CD4-positive, alpha-beta T cell treated with Interleukin-4 for 4 hours (primary cell): Measurements from ENCODE around the gene NOS1AP.

Source experiments
- DNase-seq: peaks from one replicate; pipeline ENCODE4 v3.0.0-alpha.2; 2020

NOS1AP gene

DNA sequence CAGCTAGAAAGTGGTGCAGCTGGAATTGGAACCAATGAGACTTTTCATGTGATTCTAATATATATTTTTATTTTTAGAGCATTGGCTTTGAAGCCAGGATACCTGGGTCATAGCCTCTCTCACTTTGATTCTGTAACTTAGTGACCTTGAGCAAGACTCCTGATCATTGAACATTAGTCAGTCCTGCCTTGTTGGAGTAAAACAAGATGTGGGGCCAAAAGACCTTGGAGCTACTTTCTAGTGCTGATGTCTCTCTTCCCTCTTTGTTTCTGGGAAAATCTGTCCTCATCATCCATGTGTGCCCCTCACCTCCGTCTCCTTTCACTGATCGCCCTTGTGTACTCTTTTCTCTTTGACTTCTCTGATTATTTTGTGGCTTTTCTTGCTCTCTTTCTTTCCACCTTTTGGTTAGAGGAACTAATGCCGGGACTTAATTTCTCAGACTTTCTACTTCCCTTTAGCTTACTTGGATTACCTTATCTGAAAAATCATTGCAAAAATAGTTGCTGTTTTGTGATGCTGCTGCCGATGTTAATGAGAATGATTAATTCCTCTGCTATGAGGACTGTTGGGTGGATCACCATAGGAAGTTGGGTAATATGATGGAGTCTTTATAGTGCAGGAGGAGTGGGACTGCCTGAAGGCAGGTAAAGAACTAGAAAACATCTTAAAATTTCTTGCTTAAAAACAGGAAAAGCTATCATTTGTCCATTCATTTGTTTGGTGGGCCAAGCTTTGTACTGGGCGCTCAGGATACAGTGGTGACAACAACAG, 72.0 kb downstream of the NOS1AP start:
- no peak for DNase-seq

DNA sequence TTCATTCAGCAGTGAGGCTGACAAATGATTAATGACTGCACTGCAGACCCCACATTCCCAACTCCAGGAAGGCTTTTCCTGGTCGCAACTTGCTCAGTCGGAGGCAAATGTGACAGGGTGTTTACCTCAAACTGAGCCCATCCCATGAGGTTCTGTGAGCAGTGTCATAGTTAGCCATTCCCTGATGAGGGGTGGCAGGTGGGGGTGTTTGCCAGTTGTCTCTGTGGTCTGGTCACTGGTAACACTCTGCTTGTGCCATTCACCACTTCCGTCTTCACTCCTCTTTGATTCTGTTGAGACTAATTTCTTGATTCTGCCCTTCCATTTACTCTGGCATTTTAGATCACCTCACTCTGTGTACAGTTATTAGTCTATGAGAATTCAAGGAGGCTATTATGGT, 73.5 kb downstream of the NOS1AP start:
- DNase-seq, result no peak

DNA sequence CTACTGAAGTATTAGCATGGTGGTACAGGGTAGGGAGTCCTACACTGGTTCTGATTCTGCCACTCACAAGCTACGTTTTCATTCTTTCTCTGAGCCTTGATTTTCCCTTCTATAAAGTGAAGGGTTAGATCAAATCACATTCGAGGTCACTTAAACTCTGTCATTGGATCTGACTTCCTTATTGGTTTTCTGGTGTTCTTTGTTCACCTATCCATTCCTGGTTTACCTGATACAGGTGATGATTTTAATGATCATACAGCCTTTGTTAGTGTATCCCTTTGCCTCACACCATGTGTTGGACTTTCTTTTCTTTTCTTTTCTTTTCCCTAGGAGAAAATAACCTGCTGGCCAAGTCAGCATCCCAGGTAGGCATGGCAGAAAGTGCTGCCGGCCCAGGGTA, 74.8 kb downstream of the NOS1AP start:
- DNase-seq, result no peak

DNA sequence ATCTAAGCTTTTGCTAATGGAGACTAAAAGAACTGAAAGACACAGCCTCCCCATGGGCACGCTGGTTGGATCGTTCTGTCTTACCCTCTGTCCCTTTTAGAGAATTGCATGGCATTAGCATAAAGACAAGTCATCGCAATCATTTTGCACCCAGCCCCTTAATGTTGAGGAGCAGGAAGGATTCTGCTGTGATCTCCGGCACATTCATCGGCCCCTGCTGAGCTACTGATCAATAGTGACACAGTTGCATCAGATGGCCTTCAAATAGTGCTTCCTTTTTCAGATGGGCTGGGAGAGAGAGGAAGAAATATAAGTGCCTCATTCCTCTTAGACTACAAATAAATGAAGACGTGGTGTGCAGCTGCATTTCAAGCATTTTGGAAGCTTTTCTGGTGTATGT, 75.4 kb downstream of the NOS1AP start:
- DNase-seq, result no peak

DNA sequence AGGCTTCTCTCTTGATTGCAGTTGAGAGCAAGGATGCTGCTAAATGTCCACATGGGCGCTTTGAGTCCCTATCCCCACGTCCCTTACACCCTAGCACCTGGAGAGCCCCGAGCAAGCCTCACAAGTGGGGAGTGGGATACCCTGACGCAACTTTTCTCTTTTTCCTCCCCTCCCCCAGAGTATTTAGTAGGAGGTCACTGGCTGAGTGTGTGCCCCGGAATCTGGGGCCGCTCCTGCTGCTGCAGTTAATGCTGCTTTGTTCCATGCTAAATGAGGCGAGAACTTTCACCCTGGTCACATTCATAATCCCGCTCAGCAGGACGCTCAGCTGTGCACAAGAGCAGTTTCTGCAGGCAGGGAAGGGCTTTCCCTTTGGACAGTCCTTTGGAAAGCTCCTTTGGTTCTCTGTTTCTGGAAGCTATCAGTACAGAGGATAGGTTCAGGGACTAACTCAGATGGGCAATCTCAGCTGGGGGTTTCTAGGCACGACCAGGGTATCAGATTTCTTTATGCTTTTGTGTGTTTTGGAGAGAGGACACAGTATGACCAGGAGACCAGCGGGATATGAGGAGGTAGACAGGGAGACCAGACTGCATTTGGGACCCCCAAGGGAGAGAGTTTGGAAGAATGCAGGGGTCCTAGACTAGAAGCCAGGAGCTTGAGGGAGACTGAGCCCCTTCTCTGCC, 75.9 kb downstream of the NOS1AP start:
- no peak for DNase-seq

DNA sequence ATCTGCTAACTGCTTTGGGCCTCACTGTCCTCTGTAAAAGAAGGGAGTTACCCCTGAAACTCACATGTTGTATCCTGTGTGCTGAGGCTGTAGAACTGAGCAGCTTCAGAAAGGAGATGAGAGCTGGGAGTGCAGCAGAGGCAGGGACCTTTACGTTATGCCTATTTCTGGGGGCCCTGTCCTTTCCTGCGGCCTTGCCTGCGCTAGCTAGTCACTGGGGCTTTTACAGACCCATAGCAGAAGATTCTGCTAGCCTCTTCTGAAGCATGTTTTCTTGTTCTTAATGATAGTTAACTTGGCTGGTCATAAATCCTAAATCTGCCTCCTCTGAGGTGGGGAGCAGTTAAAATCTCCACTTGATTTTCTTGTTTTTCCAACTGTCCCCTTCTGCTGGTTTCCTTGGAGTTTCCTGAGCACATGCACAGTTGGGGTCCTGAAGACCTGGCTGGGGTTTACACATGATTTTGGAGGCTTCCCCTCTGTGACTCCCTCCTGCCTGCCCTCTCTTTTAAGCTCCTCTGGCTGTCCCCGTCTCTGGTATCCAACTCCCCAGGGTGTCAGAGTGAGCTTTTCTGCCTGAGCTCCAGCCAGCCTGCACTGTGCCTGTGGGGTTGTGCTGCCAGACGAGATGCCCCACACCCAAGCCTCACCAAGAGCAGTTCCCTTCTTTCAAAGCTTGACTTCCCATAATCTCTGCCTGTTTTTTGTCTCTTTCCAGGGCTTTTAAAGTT, 76.6 kb downstream of the NOS1AP start:
- DNase-seq, result no peak

DNA sequence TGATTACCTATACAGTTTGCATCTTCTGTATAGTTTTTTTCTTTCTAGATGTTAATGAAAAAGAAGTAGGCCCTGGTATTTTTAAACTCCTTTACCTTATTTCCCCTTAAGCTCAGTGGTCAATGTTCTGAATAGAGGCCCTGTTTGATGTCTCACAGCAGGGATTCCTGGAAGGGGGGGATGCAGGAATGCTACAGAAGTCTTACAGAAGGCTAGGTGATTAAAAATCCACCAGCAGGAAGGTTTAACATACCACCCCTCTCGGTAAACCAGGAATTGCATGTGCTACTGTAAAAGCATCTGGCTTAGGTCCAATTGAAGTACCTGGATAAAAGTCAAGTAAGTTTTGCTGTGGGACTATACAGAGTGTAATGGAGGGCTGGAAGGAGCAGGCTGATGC, 78.3 kb downstream of the NOS1AP start:
- DNase-seq, result no peak

DNA sequence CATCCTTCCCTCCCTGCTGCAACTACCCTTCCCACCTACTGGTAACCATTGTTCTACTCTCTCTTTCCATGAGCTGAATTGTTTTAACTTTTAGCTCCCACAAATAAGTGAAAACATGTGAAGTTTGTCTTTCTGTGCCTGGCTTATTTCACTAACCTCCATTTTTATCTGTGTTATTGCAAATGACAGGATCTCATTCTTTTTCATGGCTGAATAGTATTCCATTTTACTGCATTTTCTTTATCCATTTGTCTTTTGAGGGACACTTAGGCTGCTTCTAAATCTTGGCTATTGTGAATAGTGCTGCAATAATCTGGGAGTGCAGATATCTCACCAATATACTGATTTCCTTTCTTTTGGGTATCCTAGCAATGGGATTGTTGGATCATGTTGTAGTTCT, 80.6 kb downstream of the NOS1AP start:
- DNase-seq, result no peak

DNA sequence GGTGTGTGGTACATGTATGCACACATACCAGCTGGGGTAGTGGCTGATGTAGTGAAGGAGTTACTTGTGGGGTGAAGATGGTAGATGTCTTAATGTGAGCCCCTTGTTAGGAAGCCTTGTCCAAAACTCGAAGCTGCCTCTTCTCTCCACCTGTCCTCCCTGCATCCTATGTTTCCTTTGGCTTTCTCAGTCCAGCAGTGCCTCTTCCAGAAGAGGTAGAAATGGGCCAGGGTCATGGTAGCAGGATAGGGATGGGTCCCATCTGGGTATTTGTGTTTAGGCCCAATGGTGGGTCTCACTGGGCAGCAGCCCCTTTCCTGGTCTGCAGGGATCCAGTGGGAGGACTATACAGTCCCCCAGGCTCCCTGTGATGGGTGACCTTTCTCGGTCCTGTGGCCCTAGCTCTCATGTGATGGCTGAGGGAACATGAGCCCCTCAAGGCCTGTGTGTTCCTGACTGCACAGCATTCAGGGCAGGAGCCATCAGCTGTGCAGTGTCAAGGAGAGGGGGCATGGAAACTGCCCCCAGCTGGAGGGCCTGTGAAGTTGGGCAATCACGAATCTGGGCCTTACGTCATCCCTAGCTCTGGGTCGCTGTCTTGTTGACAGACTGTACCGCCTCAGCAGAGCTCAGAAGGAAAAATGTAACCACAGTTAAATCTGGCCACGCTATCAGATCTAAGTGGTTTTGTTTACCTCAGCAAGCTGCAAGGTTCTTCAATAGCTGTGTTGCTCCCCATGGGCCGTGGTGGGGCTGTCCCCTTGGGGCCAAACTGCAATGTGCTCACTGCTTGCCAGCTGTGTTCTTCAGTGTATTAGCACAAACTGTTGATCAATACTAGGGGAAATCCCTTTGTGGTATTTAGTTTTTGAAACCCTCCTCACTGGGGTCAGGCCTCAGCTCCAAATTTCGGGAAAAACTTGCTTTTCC, 82.7 kb downstream of the NOS1AP start:
- DNase-seq, result no peak

DNA sequence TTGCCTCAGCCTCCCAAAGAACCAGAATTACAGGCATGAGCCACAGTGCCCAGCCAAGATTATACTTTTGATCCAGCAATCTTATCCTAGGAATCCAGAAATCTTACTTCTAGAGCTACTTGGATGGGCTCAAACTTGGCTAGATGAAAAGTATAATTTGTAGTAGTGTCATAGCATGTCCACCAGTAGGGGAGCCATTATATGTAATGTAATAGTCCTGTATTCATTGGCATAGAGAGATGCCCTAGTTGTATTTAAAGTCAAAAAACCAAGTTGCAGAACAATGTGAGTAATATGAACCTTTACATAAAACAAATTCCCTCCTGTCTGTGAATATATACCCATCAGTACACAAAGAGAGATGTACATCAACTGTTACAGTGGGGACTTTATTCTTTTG, 83.9 kb downstream of the NOS1AP start:
- no peak for DNase-seq

DNA sequence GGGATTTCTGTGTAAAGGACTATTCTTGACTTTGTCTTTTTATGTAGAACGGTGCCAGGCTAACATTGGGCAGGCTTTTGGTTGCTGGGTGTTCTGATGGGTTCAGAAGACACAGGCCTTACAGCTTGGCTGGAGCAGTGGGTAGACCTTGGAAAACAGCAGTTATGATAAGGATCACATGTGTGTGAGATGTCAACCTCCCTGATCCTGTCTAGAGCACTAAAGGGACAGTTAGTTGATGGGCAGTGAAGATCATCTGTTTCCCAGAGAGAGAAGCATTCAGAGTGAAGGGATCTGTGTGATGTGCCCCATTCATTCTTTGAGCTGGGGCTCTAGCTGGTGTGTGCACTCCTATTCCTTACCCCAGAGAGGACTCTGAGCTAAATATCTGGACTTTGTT, 88.0 kb downstream of the NOS1AP start:
- DNase-seq, result no peak

DNA sequence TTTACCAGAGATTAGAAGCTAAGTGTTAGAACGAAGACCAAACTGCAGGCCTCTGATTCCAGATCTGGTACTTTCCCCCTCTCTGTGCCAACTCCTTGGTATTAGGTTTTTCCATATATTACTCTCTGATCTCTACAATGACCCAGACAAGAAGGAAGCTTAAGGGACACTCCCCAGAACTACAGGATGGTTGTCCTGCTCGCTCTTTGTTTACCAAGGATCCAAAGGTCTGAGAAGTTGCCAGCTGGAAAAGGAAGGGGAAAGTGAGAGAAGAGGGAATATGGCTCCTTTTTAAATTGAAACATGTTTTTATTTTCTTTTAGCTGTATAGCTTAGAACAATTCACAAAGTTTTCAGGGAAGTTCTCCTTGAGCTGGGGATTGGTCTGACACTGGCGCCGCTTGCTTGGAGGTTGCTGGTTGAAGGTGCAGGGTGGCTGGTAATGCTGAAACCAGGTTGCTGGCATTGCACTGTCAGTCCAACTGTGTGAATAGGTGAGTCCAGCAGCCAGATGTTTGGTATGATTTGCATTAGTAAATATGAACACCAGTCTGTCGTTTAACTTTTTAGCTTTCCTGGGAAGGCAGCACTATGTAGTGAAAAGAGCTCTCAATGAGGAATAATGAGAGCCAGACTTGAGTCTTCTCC, 89.3 kb downstream of the NOS1AP start:
- DNase-seq, result no peak

DNA sequence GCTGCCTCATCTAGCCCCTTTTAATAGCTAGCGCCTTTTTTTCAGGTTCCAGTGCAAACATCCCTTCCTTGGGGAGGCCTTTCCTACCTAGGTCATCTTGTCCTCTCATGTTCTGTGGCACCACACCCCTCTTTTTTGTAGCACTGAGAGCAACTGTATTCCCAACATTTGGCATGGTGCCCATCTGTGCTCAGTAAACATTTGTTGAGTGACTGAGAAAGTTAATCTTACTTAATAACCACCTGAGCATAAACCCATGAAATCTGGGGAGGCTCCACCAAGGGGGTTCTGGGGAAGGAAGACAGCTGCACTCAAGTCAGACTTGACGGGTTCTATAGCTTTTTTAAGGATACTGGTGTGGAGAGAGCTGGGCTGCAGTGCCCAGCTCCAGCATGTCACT, 90.0 kb downstream of the NOS1AP start:
- DNase-seq, result no peak

DNA sequence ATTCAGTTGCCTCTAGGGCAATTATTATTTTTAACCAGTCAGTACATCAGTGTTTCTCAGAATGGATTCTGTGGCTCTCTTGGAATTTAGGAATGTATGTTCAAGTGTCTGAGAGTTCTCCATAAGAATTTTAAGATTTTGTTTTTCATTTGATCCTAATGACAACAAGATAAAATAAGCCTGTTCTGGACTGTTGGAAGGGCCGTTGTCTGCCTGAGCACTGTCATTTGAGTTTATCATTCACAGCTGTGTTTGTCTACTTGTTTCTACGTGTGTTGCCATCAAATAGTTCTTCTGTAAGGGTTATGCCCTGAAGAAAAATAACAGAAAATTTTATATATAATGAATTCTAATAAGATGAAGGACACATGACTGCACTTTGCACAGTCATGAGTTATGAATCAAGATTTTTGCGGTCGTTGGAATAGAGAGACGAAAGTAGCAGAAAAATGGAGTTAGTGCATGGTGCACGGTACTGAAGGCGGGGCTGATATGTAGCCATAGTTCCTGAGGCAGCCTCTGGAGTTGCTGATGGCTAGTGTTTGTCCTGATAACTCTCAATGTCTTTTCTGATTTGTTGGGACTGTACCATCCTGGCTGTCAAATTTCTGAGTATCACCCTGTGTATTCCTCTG, 92.5 kb downstream of the NOS1AP start:
- no peak for DNase-seq

DNA sequence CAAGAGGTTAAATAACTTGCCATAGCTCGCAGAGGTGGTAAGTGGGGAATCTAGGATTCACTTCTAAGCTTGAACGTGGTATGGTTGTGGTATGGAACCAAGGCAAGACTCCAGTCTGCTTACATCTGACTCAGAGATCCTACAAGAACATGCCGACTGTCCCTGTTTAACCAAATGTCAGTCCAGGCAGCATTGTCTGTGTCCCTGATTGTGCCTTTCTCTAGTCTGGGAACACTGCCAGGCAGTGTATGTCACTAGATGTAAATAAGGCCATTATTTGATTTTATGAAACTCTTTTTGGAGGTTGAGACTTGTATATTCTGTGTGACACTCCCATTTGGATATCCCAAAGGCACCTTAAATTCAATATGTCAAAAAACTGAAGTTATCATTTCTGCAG, 96.0 kb downstream of the NOS1AP start:
- no peak for DNase-seq

DNA sequence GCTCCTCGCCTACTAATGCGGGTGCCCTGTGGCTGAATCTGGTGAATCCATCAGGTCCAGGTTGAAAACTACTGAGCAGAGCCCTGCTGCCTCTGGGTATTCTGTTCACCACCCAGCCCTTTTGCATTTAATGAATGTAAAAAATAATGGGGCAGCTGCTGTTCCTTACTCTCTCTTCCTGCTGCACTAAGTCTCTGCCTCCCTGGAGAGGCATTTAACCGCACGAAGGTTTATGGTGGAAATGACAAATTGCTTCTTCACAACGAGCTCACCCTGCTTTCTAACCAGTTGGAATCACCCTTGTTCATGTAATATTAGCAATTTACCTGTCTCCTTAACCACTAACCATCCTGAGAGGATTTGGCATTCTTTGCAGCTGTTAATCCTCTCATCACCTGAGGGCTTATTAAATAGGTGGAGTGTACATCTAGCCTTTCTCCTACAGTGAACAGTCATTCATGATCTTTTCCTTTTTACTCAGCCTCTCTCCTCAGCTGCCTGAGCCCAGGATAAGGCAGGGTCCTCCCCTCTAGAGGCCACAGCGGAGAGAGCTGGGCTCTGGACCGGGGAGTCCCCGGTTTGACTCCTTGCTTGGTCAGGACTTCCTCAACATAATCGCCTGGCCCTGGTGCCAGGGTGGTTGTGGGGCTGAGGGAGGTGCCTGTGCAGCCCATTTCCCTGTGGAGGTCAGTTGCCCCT, 97.6 kb downstream of the NOS1AP start:
- no peak for DNase-seq

DNA sequence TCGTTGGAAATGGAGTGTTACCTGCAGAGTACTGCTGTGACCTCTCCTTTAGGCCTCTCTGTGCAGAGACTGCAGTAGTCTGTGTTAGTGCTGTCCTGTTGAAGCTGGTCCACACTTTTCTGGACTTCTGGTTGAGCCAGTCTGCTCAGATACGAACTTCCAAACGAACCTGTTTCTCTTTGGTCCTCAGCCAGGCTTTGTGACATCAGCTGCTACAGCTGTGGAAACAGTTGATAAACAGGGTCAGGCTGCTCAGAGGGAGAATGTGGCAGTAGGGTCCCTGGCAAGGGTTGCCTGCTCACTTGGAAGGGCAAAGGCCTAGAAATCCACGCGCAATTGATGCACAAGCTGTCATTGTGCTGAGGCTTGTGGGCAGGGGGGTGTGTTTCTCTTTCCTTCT, 98.8 kb downstream of the NOS1AP start:
- no peak for DNase-seq

DNA sequence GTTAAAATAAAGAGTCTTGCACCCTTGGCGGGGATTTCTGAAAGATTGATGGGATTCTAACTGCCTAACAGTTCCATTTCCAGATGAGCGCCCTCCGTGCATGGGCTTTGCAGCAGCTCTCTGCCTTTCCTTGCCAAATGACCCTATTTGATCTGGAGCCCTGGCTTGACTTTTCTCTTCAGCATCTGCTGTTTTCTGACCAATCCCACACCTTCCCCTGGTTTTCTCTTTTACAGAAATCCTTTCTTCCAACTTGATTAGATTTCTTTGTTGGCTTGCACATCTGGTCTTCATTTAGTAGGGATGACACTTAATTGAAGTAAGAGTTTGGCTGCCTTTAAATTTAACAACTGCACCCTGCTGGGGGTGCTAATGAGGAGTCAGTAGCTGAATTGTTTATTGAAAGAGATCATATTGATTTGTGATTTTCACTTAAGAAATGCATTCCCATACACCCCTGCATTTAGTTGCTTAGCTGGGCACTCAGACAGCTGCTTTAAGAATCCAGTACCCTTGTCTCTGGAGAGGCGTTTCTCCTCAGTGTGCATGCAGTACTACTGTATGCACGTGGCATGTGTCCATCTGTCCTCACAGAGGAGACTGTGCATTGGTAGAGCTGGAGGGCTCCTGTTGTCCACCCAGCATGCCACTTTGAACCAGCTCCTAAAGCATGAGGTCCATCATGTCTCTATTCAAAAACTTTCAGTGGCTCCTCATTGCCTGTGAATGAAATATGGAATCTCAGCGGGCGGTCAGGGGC, 99.7 kb downstream of the NOS1AP start:
- no peak for DNase-seq

DNA sequence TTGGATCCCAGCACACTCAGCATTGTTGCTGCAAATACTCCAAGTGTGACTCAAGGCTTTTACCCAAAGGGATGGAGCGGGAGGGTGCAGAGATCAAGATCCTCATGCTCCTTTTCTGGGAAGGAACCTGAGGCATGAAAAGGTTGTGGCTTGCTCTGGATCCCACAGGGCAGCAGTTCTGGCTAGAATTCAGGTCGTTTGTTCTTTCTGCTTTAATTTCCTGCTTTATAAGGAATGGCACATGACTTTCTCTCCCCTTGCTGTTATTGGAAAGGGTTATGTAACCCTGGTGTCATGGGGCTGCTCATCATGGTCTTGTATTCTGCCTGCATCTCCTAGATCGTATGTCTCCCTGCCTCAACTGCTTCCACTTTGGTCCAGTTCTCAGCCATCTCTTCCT, 101.6 kb downstream of the NOS1AP start:
- DNase-seq, result no peak

DNA sequence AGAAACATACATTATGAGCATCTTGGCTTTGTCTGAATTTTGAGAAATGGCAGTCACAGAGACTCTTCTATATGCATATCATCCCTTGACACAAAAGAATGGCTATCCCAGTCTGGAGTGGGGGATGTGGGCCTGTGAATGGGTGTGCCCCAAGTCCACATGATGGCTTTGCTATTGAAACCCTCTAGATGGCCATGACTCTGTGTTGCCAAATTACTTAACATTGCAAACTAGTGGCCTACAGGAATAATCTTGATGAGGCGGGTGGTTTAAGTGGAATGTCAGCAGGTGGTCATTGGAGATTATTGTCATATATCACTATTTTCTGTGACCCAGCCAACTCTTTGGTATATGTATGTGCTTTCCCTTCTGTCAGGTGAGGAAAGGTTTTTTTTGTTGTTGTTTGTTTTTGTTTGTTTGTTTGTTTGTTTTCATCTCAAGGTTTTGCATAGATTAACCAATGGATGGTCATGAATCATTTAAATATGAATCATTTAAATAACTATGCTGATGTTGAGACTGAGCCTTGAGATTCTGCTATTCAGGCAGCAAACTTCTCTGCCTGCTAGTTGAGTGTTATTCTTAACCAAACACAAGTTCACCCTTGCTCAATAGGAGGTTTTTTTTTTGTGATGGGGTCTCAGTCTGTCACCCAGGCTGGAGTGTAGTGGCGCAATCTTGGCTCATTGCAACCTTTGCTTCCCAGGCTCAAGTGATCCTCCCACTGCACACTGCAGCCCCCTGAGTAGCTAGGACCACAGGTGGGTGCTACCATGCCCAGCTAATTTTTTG, 103.0 kb downstream of the NOS1AP start:
- no peak for DNase-seq
